Colonic mucosa (tissue), 4 donors: Measurements from ENCODE around the gene OR1F1. TPM values are rescaled to one million over a fixed set of nuclear protein-coding genes. Genes with fewer than 3 reads are reported as not detected.

ENCODE experiments used
- DNase-seq: peaks from one replicate; pipeline ENCODE4 v3.0.0-alpha.2; 2020
- H3K27ac ChIP-seq: fragments of 200-600 bp; one replicate; pipeline ENCODE4 v1.8.0; 2021
- H3K27me3 ChIP-seq: fragments of 200-600 bp; one replicate; pipeline ENCODE4 v1.8.0; 2021
- H3K36me3 ChIP-seq: fragments of 200-600 bp; one replicate; pipeline ENCODE4 v1.8.0; 2021
- H3K4me1 ChIP-seq: fragments of 200-600 bp; one replicate; pipeline ENCODE4 v1.8.0; 2021; ENCODE audit warnings: mild to moderate bottlenecking
- H3K4me3 ChIP-seq: fragments of 200-600 bp; one replicate; pipeline ENCODE4 v1.8.0; 2021
- H3K9ac ChIP-seq, 2 donors: one replicate each; pipeline ENCODE4 v1.7.0; 2013; ENCODE audit warnings: control low read depth in 2 of 2, low read depth in 2 of 2, low read length in 2 of 2
- H3K9me3 ChIP-seq: fragments of 200-600 bp; one replicate; pipeline ENCODE4 v1.8.0; 2021
- CTCF ChIP-seq: fragments of 200-600 bp; IDR thresholded peaks from one replicate; pipeline ENCODE4 v1.8.0; 2022; ENCODE audit warnings: antibody characterized with exemption, mild to moderate bottlenecking
- intact Hi-C: fragments of 100-400 bp; cut with DNase I; formaldehyde crosslinking; loops from one replicate; pipeline ENCODE4 v1.14.1; 2022
- total RNA-seq, 2 donors: library from RNA; stranded (reverse); fragmentation: NEBNext Ultra II Directional in 1 of 2; extraction: Animal tissue kit (Norgen Biotek cat#: 25700) in 1 of 2; gene quantifications; one replicate each; pipeline ENCODE4 v1.2.1, GENCODE V29; 2021
- donor health status: healthy.
- donor health status: DM: no; HTN: no; CAD: no.
- donor health status: DM: no; HTN: no; CAD: no.

OR1F1 gene
- total RNA-seq, 2 donors from 2014 or later: not detected

- Histone ChIP-seq H3K9ac (peak overlapping the region; percentile 70 to 95), H3K36me3 (peaks cover 20% of the 10 kb centered on the region), H3K4me1 (peaks cover 7% of the 10 kb centered on the region), H3K9me3 (no peaks in the 10 kb centered on the region), H3K4me3 (peak overlapping the region; percentile 99), H3K27ac (peak overlapping the region; percentile 94), H3K27me3 (no peaks in the 10 kb centered on the region)
- no peak for DNase-seq
- intact Hi-C loops: no loop called here
- no peak for TF ChIP-seq CTCF
These were observed 46.5 kb downstream of the OR1F1 start for GRCh38 chr16:3234543-3234856.

- Histone ChIP-seq H3K36me3 (peaks cover 20% of the 10 kb centered on the region), H3K4me3 (peak within 1 kb of the TSS; percentile 99), H3K4me1 (peaks cover 7% of the 10 kb centered on the region), H3K27ac (peak within 1 kb of the TSS; percentile 94), H3K27me3 (no peaks in the 10 kb centered on the region), H3K9ac (peak within 1 kb of the TSS; percentile 70 to 95), H3K9me3 (no peaks in the 10 kb centered on the region)
- DNase-seq: peak; percentile 96
- intact Hi-C loops: no loop called here
- TF ChIP-seq CTCF: no peak
These were observed 47.0 kb downstream of the OR1F1 start, which contains the start of gene ZNF200 for GRCh38 chr16:3234857-3235561. Gene ZNF200 (minus strand): TSS chr16:3235158. CDS start chr16:3233755, 1,403 bp downstream.

GRCh38 chr16:3235856-3236669 lies 48.1 kb downstream of the OR1F1 start:
- Histone ChIP-seq H3K4me1 (peaks cover 7% of the 10 kb centered on the region), H3K27me3 (no peaks in the 10 kb centered on the region), H3K36me3 (peaks cover 13% of the 10 kb centered on the region), H3K9me3 (no peaks in the 10 kb centered on the region), H3K27ac (no peak overlapping the region), H3K4me3 (no peak overlapping the region), H3K9ac (no peak overlapping the region)
- DNase-seq: peak; percentile 29
- intact Hi-C loops: no loop called here
- no peak for TF ChIP-seq CTCF

GRCh38 chr16:3241761-3242160 lies 53.8 kb downstream of the OR1F1 start:
- intact Hi-C loops: no loop called here
- no peak overlapping the region for H3K27ac ChIP-seq
- H3K4me3 ChIP-seq: no peak overlapping the region
- no peak for DNase-seq
- no peak for TF ChIP-seq CTCF
- H3K4me1 ChIP-seq: no peaks in the 10 kb centered on the region
- H3K36me3 ChIP-seq: no peaks in the 10 kb centered on the region
- no peak overlapping the region for H3K9ac ChIP-seq
- no peaks in the 10 kb centered on the region for H3K27me3 ChIP-seq
- no peaks in the 10 kb centered on the region for H3K9me3 ChIP-seq

GRCh38 chr16:3242709-3243108 lies 54.7 kb downstream of the OR1F1 start:
- Histone ChIP-seq H3K4me1 (no peaks in the 10 kb centered on the region), H3K9ac (no peak overlapping the region), H3K9me3 (no peaks in the 10 kb centered on the region), H3K27ac (no peak overlapping the region), H3K27me3 (no peaks in the 10 kb centered on the region), H3K36me3 (no peaks in the 10 kb centered on the region), H3K4me3 (no peak overlapping the region)
- no peak for TF ChIP-seq CTCF
- intact Hi-C loops: no loop called here
- DNase-seq: no peak
